Stomach (tissue), 4 donors: ENCODE measurements around the gene HOXC13.

Experiments
- POLR2A ChIP-seq, 4 donors: fragments of 450-650 bp; IDR thresholded peaks; one replicate each; pipeline ENCODE4 v1.6.1; 2016; ENCODE audit warnings: antibody characterized with exemption in 4 of 4, control low read depth in 2 of 4, mild to moderate bottlenecking in 1 of 4, moderate library complexity in 1 of 4
- POLR2AphosphoS5 ChIP-seq, 3 donors: sonication (generic); formaldehyde crosslinking; IDR thresholded peaks; one replicate each; pipeline ENCODE4 v1.6.1; 2016; ENCODE audit warnings: antibody characterized with exemption in 3 of 3
- TF ChIP-seq, protein P1 (sequence below), 7 experiments: fragments of 450-650 bp in 4 of 7; fragments of 200-600 bp in 3 of 7; sonication (generic) in 3 of 7; IDR thresholded peaks; one replicate each; pipeline ENCODE4 v1.5.1; 2016 to 2019; ENCODE audit warnings: antibody characterized with exemption in 7 of 7, control low read depth in 2 of 7, mild to moderate bottlenecking in 1 of 7

DNA sequence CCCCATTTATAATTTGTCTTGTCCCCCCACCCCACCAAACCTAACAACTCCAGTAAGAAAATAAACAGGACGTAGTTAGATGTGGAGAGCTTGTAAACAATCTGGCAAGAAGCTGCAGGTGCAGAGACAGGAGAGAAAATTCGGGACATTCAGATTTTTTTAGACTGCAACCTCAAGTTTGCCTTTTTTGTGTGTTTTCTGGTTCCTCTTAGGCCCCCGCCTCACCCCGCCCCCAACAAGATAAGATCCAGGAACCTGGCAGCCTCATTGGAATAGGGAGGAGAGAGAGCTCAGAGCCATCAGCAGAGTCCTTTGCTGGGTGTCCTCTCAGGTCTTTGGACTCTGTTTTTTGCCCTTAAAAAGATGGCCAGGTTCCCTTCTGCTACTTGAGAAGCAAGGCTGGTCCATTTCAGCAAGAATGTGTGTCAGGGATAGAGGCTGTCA lies 49.2 kb downstream of the HOXC13 start:
- TF ChIP-seq, protein P1, sequence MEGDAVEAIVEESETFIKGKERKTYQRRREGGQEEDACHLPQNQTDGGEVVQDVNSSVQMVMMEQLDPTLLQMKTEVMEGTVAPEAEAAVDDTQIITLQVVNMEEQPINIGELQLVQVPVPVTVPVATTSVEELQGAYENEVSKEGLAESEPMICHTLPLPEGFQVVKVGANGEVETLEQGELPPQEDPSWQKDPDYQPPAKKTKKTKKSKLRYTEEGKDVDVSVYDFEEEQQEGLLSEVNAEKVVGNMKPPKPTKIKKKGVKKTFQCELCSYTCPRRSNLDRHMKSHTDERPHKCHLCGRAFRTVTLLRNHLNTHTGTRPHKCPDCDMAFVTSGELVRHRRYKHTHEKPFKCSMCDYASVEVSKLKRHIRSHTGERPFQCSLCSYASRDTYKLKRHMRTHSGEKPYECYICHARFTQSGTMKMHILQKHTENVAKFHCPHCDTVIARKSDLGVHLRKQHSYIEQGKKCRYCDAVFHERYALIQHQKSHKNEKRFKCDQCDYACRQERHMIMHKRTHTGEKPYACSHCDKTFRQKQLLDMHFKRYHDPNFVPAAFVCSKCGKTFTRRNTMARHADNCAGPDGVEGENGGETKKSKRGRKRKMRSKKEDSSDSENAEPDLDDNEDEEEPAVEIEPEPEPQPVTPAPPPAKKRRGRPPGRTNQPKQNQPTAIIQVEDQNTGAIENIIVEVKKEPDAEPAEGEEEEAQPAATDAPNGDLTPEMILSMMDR (IDR thresholded peaks at IDR 0.05), result no peak
- TF ChIP-seq POLR2A (IDR thresholded peaks at IDR 0.05), result no peak
- TF ChIP-seq POLR2AphosphoS5 (IDR thresholded peaks at IDR 0.05), result no peak
